Suprapubic skin (tissue), 4 donors: ENCODE results near the gene ADI1. TPM values are rescaled to one million over a fixed set of nuclear protein-coding genes. Genes with fewer than 3 reads are reported as not detected.

Source experiments
- DNase-seq, 2 donors: peaks; one replicate each; pipeline ENCODE4 v3.0.0-alpha.2; 2019; ENCODE audit warnings: low spot score in 2 of 2
- H3K27ac ChIP-seq: fragments of 200-600 bp; sonication (generic); one replicate; pipeline ENCODE4 v1.5.1; 2019
- H3K27me3 ChIP-seq: fragments of 200-600 bp; sonication (generic); one replicate; pipeline ENCODE4 v1.5.1; 2019
- H3K36me3 ChIP-seq: fragments of 200-600 bp; sonication (generic); one replicate; pipeline ENCODE4 v1.5.1; 2019
- H3K4me1 ChIP-seq: fragments of 200-600 bp; sonication (generic); one replicate; pipeline ENCODE4 v1.5.1; 2019
- H3K4me3 ChIP-seq: fragments of 200-600 bp; sonication (generic); one replicate; pipeline ENCODE4 v1.5.1; 2019; ENCODE audit warnings: mild to moderate bottlenecking
- H3K9me3 ChIP-seq: fragments of 200-600 bp; sonication (generic); one replicate; pipeline ENCODE4 v1.5.1; 2019
- EP300 ChIP-seq: sonication (generic); formaldehyde crosslinking; IDR thresholded peaks from one replicate; pipeline ENCODE4 v1.6.1; 2017; ENCODE audit warnings: antibody characterized with exemption
- POLR2A ChIP-seq, 2 donors: fragments of 450-650 bp; IDR thresholded peaks; one replicate each; pipeline ENCODE4 v1.6.1; 2017; ENCODE audit warnings: antibody characterized with exemption in 2 of 2, mild to moderate bottlenecking in 2 of 2, moderate library complexity in 2 of 2
- POLR2AphosphoS5 ChIP-seq, 3 donors: sonication (generic); formaldehyde crosslinking; IDR thresholded peaks; one replicate each; pipeline ENCODE4 v1.6.1; 2017; ENCODE audit warnings: antibody characterized with exemption in 3 of 3
- WGBS: methylation state at CpG from one replicate; pipeline ENCODE4 v1.1.5; 2018; 5-methylcytosine and 5-hydroxymethylcytosine counted together
- total RNA-seq, 4 donors: library from RNA; depleted of rRNA; stranded (reverse); fragments of >200 nt; gene quantifications; one replicate each; pipeline ENCODE4 v1.1.0, GENCODE V29; 2016
- TF ChIP-seq, protein P1 (sequence below), 2 donors: fragments of 200-600 bp in 1 of 2; fragments of 450-650 bp in 1 of 2; sonication (generic) in 1 of 2; IDR thresholded peaks; one replicate each; pipeline ENCODE4 v1.5.1; 2016 to 2019; ENCODE audit warnings: antibody characterized with exemption in 2 of 2, mild to moderate bottlenecking in 1 of 2, moderate library complexity in 1 of 2

Gene ADI1
- total RNA-seq, 4 donors from 2014 or later, result 39.2 to 54.4 (median 45.4) TPM

DNA sequence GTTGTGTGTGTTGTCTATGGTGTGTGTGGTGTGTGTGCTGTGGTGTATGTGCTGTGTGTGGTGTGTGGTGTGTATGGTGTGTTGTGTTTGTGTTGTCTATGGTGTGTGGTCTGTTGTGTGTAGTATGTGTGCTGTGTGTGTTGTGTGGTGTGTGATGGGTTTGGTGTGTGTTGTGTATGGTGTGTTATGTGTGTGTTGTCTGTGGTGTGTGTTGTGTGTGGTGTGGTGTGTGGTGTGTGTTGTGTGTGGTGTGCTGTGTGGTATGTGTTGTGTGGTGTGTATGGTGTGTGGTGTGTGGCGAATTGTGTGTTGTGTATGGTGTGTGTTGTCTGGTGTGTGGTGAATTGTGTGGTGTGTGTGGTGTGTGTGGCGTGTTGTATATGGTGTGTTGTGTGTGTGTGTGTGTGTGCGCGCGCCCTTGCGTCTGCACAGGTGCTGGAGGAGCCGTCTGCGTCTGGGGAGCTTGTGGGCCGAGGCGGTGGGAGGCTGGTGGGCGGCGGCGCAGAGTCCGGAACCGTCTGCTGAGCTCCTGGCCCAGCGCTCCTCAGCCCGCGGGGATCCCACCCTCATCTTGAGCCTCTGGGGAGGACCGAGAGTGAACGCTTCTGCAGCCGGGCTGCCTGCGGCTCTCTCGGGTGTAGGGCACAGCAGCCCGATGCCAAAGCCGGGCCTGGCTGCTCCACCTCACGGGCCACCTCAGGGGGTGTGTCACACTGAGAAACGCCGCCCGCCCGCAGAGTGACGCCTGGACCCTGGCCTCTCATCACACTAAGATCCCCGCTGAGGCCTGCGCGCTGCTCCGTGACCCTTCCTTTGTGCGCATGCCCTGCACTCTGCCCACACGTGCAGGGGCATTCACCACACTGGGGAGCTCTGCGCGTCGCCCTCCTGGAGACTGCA is 8.8 kb upstream of the ADI1 start:
- 78% methylated on average over 35 of the region's 40 CpGs for WGBS
- DNase-seq, result no peak

DNA sequence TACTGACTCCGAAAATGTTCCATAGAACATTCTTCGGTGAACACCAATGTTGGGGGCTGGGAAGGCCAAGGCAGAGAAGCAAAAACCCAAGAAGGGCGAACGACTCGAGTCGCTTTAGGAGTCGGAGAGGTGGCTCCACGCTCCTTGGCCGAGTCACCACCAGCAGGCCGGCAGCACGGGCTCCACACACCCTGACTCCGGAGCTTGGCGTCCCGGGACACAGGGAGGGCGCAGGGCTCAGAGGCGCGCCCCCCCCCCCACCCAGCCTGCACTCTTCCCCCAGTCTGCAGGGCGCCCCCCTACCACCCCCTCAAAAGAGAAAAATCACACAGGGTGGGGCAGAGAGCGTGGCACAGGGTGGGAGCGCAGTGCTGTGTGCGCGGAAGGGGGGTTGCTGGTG is 7.5 kb upstream of the ADI1 start:
- peaks cover 11% of the 10 kb centered on the region for H3K4me1 ChIP-seq
- no peaks in the 10 kb centered on the region for H3K36me3 ChIP-seq
- H3K27ac ChIP-seq, result no peak overlapping the region
- 85% methylated on average over 22 of the region's 22 CpGs for WGBS
- no peak for TF ChIP-seq POLR2A (IDR thresholded peaks at IDR 0.05)
- peak in 1 of 2 donors; percentile 7 for DNase-seq
- H3K9me3 ChIP-seq, result no peaks in the 10 kb centered on the region
- H3K27me3 ChIP-seq, result no peaks in the 10 kb centered on the region
- no peak overlapping the region for H3K4me3 ChIP-seq

More for the DNA sequence above, 8.8 kb upstream of the ADI1 start:
- TF ChIP-seq, protein P1, sequence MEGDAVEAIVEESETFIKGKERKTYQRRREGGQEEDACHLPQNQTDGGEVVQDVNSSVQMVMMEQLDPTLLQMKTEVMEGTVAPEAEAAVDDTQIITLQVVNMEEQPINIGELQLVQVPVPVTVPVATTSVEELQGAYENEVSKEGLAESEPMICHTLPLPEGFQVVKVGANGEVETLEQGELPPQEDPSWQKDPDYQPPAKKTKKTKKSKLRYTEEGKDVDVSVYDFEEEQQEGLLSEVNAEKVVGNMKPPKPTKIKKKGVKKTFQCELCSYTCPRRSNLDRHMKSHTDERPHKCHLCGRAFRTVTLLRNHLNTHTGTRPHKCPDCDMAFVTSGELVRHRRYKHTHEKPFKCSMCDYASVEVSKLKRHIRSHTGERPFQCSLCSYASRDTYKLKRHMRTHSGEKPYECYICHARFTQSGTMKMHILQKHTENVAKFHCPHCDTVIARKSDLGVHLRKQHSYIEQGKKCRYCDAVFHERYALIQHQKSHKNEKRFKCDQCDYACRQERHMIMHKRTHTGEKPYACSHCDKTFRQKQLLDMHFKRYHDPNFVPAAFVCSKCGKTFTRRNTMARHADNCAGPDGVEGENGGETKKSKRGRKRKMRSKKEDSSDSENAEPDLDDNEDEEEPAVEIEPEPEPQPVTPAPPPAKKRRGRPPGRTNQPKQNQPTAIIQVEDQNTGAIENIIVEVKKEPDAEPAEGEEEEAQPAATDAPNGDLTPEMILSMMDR (IDR thresholded peaks at IDR 0.05), result no peak
- TF ChIP-seq EP300 (no peak), POLR2A (IDR thresholded peaks at IDR 0.05) (no peak), POLR2AphosphoS5 (IDR thresholded peaks at IDR 0.05) (no peak)
- Histone ChIP-seq H3K4me3 (no peak overlapping the region), H3K27me3 (no peaks in the 10 kb centered on the region), H3K4me1 (peaks cover 4% of the 10 kb centered on the region), H3K36me3 (no peaks in the 10 kb centered on the region), H3K27ac (no peak overlapping the region), H3K9me3 (no peaks in the 10 kb centered on the region)

- Histone ChIP-seq H3K27me3 (no peaks in the 10 kb centered on the region), H3K36me3 (no peaks in the 10 kb centered on the region), H3K4me3 (no peak overlapping the region), H3K4me1 (peaks cover 23% of the 10 kb centered on the region), H3K27ac (peak overlapping the region; percentile 11), H3K9me3 (no peaks in the 10 kb centered on the region)
- 52% methylated on average over 4 of the region's 4 CpGs for WGBS
- DNase-seq, result peak in 1 of 2 donors; percentile 38
- TF ChIP-seq, protein P1 (IDR thresholded peaks at IDR 0.05), result no peak
- TF ChIP-seq EP300, result no peak
- TF ChIP-seq POLR2A (IDR thresholded peaks at IDR 0.05), result no peak
- TF ChIP-seq POLR2AphosphoS5 (IDR thresholded peaks at IDR 0.05), result no peak
Measured at GRCh38 chr2:3523551-3524041, 4.3 kb upstream of the ADI1 start.

DNA sequence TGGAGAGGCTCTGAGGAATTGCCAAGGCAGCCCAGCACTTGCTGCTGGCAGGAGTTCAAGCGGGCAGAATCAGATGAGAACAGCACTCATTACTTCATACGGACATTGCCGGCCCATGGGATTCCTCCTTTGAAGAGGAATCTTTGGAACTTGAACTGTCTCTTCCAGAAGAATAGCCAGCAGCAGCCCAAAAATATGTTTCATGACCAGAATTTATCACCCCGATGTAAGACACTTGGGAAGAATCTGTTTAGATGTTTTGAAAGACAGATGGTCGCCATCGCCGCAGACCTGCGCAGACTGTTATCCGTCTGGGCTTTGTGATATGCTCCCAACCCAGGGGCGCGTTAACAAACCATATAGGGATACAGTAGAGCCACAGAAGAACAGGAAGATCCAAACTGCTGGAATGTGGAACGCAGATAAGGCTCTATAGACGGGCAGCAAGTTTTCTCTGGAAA is 3.7 kb upstream of the ADI1 start:
- WGBS, result 58% methylated on average over 13 of the region's 13 CpGs
- TF ChIP-seq, protein P1 (IDR thresholded peaks at IDR 0.05), result no peak
- TF ChIP-seq EP300 (no peak), POLR2AphosphoS5 (IDR thresholded peaks at IDR 0.05) (no peak), POLR2A (IDR thresholded peaks at IDR 0.05) (no peak)
- DNase-seq, result peak in 1 of 2 donors; percentile 78
- H3K4me1 ChIP-seq, result peaks cover 27% of the 10 kb centered on the region
- H3K27me3 ChIP-seq, result no peaks in the 10 kb centered on the region
- no peaks in the 10 kb centered on the region for H3K36me3 ChIP-seq
- peak overlapping the region; percentile 11 for H3K27ac ChIP-seq
- no peak overlapping the region for H3K4me3 ChIP-seq
- no peaks in the 10 kb centered on the region for H3K9me3 ChIP-seq

DNA sequence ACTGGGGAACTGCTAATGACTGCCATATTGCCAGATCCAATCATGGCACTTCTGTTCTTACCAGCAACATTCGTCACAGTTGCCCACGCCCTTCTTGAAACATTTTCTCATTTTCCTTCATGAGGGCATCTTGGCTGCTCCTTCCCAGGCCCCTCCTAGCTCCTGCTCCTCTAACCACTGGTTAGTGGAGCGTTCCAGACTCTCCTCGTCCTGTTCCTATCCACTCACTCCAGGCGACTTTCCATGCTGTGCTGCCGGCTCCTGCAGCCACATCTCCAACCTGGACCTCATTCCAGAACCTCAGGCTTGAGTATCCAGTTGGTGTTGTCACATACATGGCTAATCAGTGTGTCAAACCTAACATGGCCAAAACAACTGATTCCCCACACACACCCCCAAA is 1.3 kb upstream of the ADI1 start:
- H3K4me3 ChIP-seq, result no peak overlapping the region
- no peaks in the 10 kb centered on the region for H3K27me3 ChIP-seq
- peaks cover 31% of the 10 kb centered on the region for H3K4me1 ChIP-seq
- 89% methylated on average over 6 of the region's 6 CpGs for WGBS
- H3K27ac ChIP-seq, result no peak overlapping the region
- H3K36me3 ChIP-seq, result peaks cover 7% of the 10 kb centered on the region
- TF ChIP-seq EP300, result no peak
- no peak for TF ChIP-seq POLR2AphosphoS5 (IDR thresholded peaks at IDR 0.05)
- TF ChIP-seq, protein P1 (IDR thresholded peaks at IDR 0.05), result no peak
- no peak for TF ChIP-seq POLR2A (IDR thresholded peaks at IDR 0.05)
- DNase-seq, result no peak
- no peaks in the 10 kb centered on the region for H3K9me3 ChIP-seq
